NCI-H1930 (cell line): ENCODE data around the gene RANBP9.

ENCODE experiments used
- DNase-seq, 2 experiments: peaks; one replicate each; lab custom pipeline; 2025; lab: John Stamatoyannopoulos, UW

The RANBP9 gene

DNA sequence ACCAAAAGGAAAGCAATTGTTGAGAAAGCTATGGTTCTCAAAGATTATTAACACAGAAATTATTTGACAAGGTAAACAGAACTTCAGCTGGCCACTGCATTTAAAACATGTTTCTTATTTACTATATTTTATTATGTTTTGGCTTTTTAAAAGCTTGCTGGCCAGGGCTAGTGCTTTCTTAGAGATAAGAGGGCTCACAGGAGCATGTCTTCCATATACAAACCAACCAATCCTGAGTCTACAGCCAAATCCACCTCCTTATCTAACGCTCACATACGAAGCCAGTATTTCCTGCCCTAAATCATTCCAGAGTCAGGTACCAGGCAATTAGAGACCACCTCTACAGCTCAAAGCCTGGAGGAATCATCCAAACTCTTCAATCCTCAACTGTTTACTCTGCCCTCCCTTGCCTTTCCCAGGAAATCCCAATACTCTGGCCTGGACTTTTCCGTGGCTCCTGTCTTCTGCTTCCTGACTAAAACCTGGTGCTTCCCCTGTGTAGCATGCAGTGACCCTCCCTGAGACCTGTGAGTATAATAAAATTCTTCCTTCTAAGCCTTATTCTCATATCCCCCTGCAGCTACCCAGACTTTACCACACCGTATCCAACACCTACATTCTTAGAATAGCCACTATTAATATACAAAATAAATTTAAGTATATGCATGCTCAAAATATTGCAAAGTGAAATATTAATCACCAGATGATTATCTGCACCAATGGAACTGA, 33.2 kb downstream of the RANBP9 start:
- no peak for DNase-seq

DNA sequence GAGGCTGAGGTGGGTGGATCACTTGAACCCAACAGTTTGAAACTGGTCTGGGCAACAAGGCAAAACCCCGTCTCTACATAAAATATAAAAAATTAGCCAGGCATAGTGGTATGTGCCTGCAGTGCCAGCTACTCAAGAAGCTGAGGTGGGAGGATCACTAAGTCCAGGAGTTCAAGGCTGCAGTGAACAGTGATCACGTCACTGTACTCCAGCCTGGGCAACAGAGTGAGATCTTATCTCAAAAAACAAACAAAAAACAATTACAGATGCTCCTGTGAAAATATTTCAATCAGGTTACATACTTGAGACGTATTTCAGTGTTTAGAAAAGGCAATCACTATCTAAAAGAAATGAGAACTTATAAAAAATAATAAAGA, 33.8 kb downstream of the RANBP9 start:
- DNase-seq, result no peak

DNA sequence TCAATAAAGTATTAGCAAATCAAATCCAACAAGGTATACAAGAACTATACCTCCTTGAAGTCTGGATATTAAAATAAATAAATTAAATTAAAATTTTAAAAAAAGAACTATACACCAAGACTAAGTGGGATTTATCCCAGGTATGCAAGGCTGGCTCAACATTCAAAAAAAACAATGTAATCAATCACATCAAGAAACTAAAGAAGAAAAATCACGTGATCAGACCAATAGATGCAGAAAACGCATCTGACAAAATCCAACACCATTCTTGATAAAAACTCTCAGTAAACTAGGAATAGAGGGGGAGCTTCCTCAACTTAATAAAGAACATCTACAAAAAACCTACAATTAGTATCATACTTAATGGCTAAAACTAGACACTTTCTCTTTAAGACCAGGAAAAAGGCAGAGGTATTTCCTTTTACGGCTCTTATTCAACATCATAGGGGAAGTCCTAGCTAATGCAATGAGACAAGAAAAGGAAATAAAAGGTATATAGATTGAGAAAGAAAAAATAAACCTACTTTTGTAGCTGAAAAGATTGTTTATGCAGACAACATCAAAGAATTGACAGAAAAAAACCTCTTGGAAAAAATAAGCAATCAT, 35.0 kb downstream of the RANBP9 start:
- DNase-seq, result no peak

DNA sequence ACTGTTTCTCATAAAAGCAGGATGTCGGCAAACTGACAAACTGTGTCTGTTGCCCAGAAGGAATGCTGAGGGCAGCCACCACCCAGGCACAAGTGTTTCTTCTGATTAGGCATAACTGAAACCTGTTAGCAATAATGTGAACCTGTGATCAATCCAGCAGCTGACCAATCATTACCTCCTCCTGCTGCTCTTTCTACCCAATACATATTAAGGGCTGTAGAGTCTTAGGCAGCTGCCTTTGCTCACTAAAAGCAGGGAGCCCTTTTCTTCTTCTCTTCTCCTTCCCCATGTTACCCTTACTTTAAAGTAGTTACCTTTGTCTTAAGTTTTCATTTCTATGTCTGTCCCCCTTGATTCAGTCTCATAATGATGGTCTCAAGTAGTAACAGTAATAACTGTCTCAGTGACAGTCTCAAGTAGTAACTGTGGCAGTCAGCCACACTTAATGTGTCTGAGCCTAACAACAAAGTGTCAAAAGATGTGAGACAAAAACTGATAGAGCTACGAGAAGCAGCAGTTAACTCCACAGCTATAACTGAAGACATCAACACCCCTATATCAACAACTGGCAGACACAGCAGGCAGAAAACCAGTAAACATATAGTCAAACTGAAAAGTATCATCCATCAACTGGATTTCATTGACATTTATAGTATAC, 37.0 kb downstream of the RANBP9 start:
- no peak for DNase-seq

GRCh38 chr6:13673825-13674444, 37.7 kb downstream of the RANBP9 start:
- no peak for DNase-seq

GRCh38 chr6:13673368-13673767, 38.3 kb downstream of the RANBP9 start:
- DNase-seq, result no peak

DNA sequence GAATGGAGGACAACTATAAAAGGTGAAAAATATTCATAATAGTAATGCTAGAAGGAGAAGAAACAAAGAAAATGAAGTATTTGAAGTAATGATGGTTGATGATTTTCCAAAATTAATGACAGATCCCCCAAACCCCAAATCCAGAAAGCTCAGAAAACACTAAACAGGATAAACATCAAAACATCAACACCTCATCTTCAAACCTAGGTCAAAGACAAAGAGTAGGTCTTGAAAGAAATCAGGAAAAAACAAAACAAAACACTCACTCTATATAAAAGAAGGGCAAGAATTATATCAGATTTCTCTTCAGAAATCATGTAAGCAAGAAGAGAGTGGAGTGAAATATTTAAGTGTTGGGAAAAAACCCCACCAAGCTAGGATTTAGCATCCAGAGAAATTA, 38.7 kb downstream of the RANBP9 start:
- no peak for DNase-seq

DNA sequence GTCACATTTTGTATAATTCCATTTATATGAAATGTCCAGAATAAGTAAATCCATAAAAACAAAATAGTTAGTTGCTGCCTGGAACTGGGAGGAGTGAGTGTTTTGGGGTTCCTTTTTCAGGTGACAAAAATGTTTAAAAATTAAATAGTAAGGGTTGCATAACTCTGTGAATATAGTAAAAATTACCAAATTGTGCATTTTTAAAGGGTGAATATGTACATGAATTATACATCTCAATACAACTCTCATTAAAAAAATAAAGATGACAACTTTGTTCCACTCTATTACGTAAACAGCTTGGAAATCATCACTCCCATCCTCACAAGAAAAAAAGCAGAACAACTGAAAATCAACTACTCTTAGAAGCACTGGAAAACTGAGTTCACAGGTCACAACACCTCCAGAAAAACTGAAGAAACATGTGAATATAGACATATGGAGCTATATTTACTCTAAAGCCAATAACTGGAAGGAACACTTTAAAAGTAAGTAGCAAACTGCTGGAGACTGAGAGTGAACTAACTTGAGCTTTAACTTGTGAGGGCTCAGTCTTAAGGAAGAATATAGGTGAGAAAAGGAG, 40.0 kb downstream of the RANBP9 start:
- DNase-seq, result no peak

DNA sequence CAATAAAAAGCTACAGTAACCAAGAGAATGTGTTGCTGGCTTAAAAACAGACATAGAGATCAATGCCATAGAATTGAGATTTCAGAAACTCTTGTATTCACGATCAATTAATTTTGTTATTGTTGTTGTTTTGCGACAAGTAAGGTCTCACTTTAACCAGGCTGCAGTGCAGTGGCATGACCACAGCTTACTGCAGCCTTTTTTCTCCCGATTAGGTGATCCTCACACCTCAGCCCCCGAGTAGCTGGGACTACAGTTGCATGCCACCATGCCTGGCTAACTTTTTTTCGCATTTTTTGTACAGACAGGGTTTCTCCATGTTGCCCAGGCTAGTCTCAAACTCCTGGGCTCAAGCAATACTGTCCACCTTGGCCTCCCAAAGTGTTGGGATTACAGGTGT, 42.2 kb downstream of the RANBP9 start:
- no peak for DNase-seq

- DNase-seq, result no peak
Observed at GRCh38 chr6:13668291-13668928, 43.2 kb downstream of the RANBP9 start.

DNA sequence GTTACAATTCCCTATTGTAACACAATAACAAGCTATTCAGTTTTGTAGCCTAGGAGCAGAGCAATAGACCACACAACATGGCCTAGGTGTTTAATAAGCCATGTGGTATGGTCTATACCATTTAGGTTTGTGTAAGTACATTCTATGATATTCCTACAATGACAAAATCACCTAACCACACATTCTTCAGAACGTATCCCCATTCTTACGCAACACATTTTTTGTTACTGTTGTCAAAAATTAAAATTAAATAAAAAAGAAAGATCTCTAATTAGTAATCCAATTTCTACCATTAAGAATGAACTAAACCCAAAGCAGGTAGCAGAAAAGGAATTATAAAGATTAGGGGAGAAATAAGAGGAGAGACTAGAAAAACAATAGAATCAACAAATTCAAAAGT, 44.0 kb downstream of the RANBP9 start:
- DNase-seq, result no peak

DNA sequence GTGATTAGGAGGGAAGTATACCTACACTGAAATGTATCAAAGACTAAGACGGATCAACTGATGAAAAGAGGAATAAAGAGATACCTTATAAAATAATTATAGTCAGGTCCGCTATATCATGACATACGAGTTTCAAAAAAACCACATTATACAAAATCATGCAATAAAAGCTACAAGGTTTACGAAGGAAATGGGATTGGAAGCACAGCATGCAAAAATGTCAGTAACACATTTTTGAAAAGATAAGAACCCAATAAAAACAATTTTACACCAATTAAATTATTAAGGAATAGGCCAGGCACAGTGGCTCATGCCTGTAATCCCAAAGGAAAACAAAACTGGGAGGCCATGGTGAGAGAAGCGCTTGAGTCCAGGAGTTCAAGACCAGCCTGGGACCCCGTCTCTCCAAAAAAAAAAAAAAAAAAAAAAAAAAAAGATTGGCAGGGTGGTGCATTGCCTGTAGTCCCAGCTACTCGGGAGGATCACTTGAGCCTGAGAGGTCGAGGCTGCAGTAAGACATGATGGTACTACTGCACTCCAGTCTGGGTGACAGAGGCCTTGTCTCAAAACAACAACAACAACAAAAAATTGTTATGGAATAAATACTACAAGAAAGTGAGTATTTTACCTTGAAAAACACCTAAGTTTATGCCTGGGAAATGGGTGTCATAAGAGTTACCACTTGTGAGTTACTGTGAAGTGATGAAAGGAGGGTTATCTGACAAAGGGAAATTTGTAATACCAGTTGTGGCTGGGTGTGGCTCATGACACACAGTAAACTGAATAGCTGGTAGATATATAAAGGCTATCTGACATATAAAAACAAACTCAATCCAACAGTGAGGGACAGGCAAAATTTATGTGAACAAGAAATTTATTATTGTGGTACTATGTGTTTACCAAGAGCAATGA, 45.2 kb downstream of the RANBP9 start:
- no peak for DNase-seq

DNA sequence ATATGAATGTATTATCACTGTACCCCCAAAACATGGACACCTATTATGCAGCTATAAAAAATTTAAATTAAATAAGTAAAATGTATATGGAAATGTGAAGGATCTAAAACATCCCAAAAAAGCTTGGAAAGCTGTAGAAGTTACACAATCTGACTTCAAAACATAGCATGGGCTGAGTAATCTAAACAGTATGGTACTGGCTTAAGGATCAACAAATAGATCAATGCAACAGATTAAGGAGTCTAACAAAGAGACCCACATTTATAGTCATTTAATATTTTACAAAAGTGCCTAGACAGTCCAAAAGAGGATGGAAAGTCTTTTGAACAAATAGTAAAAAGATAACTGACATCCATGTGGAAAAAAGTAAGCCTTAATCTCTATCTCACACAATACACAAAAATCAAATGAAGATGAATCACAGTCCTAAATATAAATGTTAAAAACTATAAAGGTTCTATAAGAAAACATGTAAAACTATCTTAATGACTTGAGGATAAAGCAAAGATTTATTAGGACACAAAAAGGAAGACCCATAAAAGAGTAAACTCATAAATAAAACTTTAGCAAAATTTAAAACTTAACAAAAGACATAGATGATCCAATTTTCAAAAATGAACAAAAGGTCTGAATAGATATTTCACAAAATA, 46.8 kb downstream of the RANBP9 start:
- no peak for DNase-seq

DNA sequence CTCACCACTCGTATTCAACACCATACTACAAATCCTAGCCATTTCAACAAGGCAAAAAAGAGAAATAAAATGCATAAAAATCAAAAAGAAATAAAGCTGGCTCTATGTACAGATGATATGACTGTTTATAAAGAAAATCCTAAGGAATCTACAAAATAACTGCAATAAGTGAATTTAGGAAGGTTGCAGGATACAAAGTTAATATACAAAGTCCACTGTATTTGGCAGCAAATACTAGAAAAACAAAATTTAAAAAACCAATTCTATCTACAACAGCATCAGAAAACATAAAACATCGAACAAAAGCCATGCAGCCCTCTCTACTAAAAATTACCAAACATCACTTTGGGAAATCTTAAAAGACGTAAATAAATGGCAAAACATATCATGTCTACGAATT, 47.6 kb downstream of the RANBP9 start:
- no peak for DNase-seq

GRCh38 chr6:13662651-13663334, 48.8 kb downstream of the RANBP9 start:
- no peak for DNase-seq

DNA sequence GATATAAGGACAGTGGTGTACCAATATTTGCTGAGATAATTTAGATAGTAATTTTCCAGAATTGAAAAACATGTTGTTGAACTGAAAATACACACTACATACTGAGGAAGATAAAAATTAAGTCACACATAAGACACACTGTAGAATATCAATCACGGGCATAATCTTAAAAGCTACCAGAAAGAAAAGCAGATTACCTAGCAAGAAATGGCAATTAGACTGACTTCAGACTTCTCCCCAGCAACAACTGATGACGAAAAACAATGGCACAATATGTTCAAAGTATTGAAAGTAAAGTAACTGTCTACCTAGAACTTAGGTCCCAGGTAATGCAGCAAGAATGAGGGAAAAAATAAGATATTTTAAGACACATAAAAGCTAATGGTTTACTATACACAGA, 50.0 kb downstream of the RANBP9 start:
- no peak for DNase-seq

DNA sequence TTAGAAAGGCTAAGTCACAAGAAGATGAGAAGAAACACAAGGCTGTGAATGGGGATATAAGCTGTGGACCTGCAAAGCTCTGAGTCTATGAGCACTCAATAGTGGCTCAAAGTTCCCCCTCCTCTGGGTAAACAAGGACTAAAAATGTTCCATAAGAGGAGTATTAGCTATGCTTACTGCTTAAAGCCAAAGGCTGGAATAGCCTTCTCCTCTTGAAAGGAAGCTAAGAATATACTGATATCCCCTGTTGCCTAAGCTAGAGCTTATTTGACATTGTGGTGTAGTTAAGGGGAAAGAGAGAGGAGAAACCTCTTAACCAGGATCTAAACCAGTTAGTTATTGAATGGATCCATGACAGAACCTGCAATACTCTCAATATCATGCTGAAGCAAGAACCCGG, 50.7 kb downstream of the RANBP9 start:
- no peak for DNase-seq

DNA sequence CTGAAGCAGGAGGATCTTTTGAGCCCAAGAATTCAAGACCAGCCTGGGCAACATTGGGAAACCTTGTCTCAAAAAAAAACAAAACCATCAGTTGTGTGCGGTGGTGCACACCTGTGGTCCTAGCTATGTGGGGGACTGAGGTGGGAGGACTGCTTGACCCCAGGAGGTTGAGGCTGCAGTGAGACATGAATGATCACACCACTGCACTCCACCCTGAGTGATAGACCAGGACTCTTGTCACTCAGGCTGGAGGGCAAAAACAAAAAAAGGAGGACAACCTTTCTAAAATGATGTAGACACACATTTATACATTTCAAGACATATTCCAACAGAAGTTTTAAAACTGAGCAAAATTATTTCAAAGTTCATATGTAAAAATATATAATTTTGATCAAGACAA, 51.4 kb downstream of the RANBP9 start:
- no peak for DNase-seq

- DNase-seq, result no peak
Observed at GRCh38 chr6:13655700-13656099, 55.9 kb downstream of the RANBP9 start.

DNA sequence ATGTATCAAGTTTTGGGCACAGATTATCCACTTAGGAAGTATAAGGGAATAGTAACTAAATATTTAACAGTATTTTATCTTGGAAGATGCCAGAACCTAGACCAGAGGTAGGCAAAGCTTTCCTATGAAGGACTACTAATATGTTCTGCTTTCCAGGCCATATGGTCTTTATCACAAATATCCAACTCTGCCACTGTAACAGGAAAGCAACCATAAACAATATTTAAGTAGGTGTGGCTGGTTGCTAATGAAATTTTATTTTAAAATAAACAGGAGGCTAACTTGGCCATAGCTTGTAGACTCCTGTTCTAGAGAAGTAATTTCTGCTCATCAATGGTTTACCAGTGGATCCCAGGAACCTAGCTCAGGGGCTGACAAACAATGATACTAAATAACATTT, 57.1 kb downstream of the RANBP9 start:
- no peak for DNase-seq
